ENCODE data around the gene ACP5.

- TF ChIP-seq FOXM1 (IDR thresholded peaks at IDR 0.05; ENCODE audit: borderline replicate concordance, low read depth) (no peak), TAF1 (IDR thresholded peaks at IDR 0.05; ENCODE audit: low read depth) (no peak), YY1 (IDR thresholded peaks at IDR 0.05; ENCODE audit: low read depth) (no peak), EP300 (IDR thresholded peaks at IDR 0.05; ENCODE audit: borderline replicate concordance) (no peak; the same call in 1 of the 2 replicates), NFIC (IDR thresholded peaks at IDR 0.05) (no peak), ZBTB7A (IDR thresholded peaks at IDR 0.05; ENCODE audit: low read depth) (peak; percentile 58; the same call in 1 of the 2 replicates)
These were observed 39.0 kb downstream of the ACP5 start, which contains the start of gene CNN1 for GRCh38 chr19:11538232-11539036.

Data from Ishikawa (cell line).